GM20431 (cell line): ENCODE results near the gene UNC93B1.

Experiments
- in situ Hi-C: fragments of 300-500 bp; cut with MseI, MboI; formaldehyde crosslinking; loops from one replicate; pipeline ENCODE4 v1.15.0; 2020; ENCODE audit warnings: low sequenced_read_pairs; ENCODE audit not compliant: unreplicated experiment

The UNC93B1 gene

DNA sequence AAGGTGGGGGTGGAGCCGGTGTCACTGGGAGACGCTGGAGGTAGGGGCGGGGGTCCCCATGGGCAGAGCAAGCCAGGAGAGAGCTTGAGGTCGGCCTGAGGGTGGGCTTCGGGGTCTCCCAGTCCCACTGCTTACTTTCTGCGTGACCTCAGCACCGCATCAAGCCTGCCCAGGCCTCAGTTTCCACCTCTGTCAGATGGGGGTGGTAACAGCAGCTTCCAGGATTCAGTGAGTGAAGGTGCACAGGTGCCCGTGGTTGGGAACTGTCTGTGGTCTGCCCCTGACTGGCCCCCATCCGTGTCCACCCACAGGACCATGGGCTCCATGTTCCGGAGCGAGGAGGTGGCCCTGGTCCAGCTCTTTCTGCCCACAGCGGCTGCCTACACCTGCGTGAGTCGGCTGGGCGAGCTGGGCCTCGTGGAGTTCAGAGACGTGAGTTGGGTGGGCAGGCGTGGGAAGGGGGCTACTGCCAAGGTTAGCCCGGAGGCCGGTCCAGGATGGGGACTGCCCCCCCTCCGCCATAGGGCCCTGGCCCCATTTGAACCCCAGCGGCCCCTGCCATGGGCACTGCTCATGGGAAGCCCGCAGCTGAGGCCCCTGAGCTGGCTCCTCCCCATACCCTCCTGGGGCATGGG lies 37.2 kb upstream of the UNC93B1 start:
- in situ Hi-C loops = no loop called here

- in situ Hi-C loops = no loop called here
These were observed 36.4 kb upstream of the UNC93B1 start for GRCh38 chr11:68040101-68040956.

- in situ Hi-C loops = no loop called here
These were observed 35.7 kb upstream of the UNC93B1 start for GRCh38 chr11:68039526-68040086.

DNA sequence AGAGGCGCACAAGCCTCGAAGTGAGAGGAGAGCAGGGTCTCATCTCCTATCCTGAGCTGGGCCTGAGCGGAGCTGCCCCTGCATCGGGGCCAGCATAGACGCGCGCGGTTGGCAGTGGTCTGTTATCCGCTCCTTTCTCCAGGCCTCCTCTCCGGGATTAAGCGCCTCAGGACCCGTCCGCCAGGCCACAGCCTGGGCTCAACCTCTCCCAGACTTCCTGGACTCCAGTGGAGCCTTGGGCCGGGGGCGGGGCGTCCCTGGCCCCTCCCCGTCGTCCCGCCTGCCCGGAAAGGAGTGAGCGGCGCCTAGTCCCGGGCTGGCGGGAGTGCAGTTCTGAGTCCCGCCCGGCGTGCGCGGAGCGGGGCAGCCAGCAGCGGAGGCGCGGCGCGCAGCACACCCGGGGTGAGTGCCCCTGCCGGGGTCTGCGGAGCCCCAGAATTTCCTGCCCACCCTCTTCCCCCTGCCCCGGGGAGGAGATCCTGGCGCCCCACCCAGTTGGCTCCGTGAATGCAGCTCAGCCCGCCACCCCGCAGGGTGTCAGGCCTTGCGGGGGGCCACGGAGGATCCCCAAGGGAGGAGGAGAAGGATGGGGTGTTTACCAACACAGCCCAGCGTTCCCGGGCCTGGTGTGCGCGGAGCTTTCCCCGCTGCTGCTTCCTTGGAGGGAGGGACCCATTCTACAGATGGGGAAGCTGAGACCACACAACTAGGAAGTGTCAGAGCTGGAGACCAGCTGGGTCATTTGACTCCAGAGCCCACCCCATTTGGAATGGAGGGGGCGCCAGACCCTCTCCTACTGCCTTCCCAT lies 35.0 kb upstream of the UNC93B1 start, which contains the start of gene TCIRG1:
TSS of gene TCIRG1 (plus strand) at position 308 of the 808 bp plus-strand sequence. CDS start 2,247 bp downstream, outside the sequence.
- in situ Hi-C loops = no loop called here

DNA sequence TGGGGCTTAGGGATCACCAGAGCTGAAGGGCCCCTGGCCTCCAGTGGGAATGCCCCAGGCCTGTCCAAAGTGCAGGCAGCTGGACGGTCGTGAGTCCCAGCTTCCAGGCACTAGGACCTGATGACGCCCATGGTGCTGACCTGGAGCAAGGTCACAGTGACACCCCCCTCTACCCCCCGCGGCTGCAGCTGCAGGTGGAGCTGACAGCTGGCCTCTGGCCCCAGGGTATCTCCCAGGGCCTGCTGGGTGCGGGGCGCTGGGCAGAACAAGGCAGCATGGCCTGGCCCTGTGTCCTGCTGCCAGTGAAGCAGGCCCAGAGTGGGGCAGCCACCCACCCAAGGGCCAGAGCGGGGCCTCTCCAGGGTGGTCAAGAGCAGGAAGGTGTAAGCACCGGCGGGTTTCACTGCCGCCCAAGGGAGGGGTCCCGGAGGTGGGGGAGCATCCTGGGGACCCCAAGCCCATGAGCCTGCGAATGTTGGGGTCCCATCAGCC lies 34.4 kb upstream of the UNC93B1 start:
- in situ Hi-C loops = no loop called here

DNA sequence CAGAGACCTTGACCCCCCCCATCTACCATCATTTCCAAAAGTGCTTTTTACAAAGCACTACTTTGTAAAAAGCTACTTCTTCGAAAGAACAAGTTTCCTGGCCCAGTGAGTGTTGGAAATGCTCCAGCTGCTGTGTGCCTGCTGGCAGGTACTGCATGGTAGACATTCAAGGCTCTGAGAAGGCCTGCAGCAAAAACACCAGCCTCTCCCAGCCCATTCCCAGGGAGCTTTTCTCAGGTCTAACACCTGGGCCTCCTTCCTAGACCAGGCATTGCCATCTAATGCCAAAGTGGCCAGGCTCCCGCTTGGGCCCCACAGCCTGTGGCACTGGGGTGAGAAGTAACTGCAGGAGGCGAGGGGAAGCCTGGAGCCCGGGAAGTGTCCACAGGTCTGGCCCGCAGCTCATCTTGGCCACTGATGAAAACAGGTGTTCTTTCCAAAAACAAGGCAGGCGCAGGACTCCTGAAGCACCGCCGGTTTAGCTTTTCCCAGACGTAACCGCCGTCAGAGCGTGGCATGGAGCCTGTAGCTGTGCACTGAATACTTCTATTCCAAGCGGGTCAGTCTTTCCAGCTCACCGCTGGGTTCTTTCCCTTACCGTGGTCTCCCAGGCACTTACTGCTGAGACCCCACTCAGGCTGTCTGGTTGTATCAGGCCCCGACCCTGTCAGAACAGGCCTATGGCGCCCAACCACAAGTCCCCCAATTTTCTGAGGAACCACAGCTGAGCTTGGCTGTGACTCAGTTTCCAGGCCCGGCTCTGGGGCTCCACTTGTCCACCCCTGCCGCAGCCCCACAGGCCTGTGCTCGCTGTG lies 33.7 kb upstream of the UNC93B1 start:
- in situ Hi-C loops = no loop called here

- in situ Hi-C loops = no loop called here
These were observed 32.9 kb upstream of the UNC93B1 start for GRCh38 chr11:68036717-68037239.

DNA sequence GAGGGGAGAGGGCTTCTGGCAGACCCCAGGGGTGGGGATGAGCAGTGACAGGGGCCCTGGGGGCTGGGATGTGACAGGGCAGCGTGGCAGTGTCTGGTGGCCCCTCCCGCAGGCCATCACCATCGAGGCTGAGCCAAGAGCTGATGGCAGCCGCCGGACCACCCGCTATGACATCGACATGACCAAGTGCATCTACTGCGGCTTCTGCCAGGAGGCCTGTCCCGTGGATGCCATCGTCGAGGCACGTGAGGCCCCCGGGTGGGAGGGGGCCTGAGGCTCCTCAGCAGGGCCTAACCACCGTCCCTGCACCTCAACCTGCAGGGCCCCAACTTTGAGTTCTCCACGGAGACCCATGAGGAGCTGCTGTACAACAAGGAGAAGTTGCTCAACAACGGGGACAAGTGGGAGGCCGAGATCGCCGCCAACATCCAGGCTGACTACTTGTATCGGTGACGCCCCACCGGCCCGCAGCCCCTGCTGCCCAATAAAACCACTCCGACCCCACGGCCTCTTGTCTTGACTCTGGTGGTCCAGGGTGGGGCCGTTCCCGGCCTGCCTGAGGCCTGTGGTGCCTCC lies 32.3 kb upstream of the UNC93B1 start:
- in situ Hi-C loops = no loop called here

DNA sequence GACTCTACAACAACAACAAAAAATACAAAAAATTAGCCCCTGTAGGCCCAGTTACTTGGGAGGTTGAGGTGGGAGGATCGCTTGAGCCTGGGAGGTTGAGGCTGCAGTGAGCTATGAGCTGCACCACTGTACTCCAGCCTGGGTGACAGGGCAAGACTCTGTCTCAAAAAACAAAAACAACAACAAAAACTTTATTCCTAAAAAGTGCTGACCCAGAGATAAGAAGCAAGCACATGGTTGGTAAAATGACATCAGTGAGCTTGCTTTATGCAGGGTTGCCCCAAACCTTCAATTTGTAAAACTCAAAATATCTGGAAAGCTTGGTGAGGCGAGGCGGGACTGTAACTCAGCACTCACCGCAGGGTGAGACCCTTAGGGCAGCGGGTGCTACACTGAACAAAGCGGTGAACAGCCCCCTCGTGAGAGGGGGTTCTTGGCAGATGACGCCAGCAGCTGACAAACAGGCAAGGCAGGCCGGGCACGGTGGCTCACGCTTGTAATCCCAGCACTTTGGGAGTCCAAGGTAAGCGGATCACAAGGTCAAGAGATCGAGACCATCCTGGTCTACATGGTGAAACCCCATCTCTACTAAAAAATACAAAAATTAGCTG lies 31.5 kb upstream of the UNC93B1 start:
- in situ Hi-C loops = no loop called here

DNA sequence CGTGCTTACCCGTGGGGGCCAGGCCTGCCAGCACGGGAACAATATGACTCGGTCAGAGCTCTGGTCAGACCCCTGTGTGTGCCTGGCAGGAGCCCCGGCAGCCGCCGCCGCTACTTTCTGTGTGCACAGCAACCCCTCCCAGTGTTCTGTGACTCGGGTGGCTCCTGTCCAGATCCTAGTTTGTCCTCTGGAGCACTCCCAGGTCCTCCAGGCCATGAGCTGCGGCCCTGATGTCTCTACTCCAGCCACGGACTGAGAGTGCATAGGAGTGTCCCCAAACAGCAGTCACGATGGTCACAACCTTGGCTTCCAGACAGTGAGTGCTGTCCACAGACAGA lies 29.8 kb upstream of the UNC93B1 start:
- in situ Hi-C loops = no loop called here

DNA sequence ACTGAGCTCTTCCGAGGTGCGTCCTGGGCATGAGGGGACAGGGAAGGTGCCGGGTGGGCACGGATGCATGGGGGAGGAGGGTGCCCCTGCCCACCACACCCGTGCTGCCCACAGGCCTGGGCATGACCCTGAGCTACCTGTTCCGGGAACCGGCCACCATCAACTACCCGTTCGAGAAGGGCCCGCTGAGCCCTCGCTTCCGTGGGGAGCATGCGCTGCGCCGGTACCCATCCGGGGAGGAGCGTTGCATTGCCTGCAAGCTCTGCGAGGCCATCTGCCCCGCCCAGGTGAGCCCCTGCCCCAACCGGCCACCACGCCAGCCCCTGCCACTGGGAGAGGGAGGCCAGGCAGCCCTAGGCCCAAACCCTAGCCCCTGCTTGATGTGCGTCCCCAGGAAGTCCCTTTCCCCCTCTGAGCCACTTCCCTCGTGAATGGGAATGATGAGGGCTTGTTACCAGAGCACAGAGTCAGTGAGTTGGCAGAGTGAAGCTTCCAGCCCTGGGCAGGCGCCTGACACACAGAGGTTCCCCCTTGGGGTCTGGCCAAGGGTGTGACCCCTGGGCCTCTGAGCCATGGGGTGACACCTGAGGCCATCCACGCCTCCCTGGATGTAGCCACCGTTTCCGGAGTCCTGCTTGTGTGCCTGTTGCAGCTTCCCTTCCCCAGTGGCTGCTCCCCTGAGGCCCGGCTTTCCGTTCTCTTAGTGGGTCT lies 29.3 kb upstream of the UNC93B1 start:
- in situ Hi-C loops = no loop called here

- in situ Hi-C loops = no loop called here
These were observed 28.1 kb upstream of the UNC93B1 start for GRCh38 chr11:68032003-68032402.

DNA sequence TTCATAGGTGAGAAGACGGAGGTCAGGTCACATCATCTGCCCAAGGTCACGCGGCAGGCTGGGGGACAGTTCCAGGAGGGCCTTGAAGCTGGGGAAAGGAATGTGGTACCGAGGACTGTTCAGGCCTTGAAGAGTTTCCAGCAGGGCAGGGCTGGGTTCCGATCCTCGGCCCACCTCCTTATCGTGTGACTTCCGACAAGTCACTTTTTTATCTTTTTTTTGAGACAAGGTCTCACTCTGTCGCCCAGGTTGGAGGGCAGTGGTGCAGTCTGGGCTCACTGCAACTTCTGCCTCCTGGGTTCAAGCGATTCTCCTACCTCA lies 27.2 kb upstream of the UNC93B1 start:
- in situ Hi-C loops = no loop called here

DNA sequence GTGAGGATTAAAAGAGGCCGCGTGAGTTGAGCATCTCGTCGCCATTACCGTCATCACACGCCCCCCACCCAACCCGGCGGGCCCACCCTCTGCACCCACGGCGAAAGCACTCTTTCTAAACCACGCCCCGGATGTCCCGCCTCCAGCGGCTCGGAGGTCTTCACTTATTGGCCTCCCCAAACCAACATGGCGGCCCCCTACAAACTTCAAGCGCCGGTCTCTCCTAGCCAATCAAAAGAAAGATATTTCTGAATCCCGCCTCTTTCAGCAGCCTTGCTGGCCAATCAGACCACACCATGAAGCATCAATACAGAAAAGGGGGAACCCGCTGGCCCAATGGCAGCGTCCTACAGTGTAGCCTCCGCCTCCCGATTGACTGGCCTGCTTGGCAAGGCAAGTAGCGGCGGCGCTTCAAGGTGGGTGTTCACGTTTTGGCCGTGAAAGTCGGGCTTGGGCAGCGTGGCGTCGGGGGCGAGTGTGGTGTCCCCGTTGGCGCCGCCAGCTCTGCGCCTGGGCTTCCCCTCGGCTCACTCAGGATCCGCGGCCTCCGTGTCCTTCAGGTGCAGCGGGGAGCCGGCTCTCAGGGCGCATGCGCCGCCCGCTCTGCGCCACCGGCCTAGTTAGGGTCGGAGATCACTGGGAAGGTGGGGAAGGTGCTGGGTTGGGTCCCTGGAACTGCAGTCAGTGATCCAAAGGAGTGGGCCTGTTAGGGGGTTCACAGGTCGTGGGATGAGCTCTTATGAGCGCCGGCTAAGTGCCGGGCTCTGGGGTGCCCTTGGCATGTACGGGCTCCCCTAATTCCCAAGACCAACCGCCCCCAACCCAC lies 26.6 kb upstream of the UNC93B1 start, which contains the start of gene NDUFS8:
TSS of gene NDUFS8 (plus strand) at position 364 of the 826 bp plus-strand sequence. CDS start 1,471 bp downstream, outside the sequence.
- in situ Hi-C loops = no loop called here

DNA sequence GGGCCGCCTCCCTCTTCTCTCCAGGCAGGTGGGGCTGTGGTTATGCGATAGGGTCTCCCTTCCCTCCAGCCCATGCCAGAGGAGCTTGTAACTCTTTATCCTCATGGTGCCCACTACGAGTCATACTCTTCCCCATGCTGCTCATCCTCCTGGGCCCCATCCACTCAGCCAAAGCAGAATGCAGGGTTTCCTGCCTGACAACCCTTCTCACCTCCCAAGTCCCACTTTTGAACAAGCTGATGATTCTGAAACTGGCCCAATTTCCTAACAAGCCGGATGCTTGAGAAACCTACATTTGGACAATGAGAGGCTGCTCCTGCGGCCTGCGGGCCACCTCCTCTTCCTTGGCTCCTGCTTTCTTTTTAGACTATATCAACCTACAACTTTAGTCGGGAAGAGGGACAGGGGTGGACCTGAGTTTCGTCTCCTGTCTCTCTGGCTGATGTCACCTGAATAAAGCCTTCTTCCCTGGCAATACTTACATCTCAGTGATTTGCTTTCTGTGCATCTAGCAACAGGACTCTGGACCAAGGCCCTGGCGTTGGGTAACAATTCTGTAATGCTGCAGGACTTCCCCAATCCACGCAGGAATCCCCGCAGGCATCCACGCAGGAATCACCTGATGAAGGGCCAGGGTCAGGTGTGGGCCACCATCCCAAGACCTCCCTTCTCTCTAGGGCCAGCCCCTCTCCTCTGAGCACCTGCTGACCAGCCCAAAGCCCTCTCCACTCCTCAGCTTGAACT lies 25.1 kb upstream of the UNC93B1 start:
- in situ Hi-C loops = no loop called here

GRCh38 chr11:68027667-68028066 lies 23.8 kb upstream of the UNC93B1 start:
- in situ Hi-C loops = no loop called here
